ENCODE data around the gene PTPRK.

GRCh38 chr6:128073389-128073788, 447.0 kb downstream of the PTPRK start:
- TF ChIP-seq, protein P1, sequence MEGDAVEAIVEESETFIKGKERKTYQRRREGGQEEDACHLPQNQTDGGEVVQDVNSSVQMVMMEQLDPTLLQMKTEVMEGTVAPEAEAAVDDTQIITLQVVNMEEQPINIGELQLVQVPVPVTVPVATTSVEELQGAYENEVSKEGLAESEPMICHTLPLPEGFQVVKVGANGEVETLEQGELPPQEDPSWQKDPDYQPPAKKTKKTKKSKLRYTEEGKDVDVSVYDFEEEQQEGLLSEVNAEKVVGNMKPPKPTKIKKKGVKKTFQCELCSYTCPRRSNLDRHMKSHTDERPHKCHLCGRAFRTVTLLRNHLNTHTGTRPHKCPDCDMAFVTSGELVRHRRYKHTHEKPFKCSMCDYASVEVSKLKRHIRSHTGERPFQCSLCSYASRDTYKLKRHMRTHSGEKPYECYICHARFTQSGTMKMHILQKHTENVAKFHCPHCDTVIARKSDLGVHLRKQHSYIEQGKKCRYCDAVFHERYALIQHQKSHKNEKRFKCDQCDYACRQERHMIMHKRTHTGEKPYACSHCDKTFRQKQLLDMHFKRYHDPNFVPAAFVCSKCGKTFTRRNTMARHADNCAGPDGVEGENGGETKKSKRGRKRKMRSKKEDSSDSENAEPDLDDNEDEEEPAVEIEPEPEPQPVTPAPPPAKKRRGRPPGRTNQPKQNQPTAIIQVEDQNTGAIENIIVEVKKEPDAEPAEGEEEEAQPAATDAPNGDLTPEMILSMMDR (IDR thresholded peaks at IDR 0.05; ENCODE audit: low read length) = no peak
- TF ChIP-seq EZH2 (IDR thresholded peaks at IDR 0.05; ENCODE audit: borderline replicate concordance, low read length) = no peak
